GM10266 (cell line): ENCODE measurements around the gene RABGEF1.
"Not testable (repeated sequence)": the region's sequence is repeated elsewhere in the genome, so short reads cannot be mapped to it uniquely, and the experiment has no call there.

Experiments used
- DNase-seq: peaks from one replicate; pipeline ENCODE4 v3.0.0; 2012; ENCODE audit errors: extremely low spot score
- CTCF ChIP-seq: IDR thresholded peaks from 2 replicates; pipeline ENCODE4 v1.5.1; 2012; ENCODE audit warnings: mild to moderate bottlenecking, low read depth; ENCODE audit not compliant: control insufficient read depth, insufficient read depth; ENCODE audit errors: missing control alignments

The RABGEF1 gene

GRCh38 chr7:66790196-66790595, 49.7 kb downstream of the RABGEF1 start:
- TF ChIP-seq CTCF: no peak
- no peak for DNase-seq

GRCh38 chr7:66790725-66791124, 50.2 kb downstream of the RABGEF1 start:
- no peak for DNase-seq
- no peak for TF ChIP-seq CTCF

- no peak for TF ChIP-seq CTCF
- DNase-seq: no peak
Observed at GRCh38 chr7:66800591-66800990, 60.1 kb downstream of the RABGEF1 start.

- TF ChIP-seq CTCF: no peak
- no peak for DNase-seq
Observed at GRCh38 chr7:66804001-66804400, 63.5 kb downstream of the RABGEF1 start.

- no peak for TF ChIP-seq CTCF
- no peak for DNase-seq
Observed at GRCh38 chr7:66807736-66808135, 67.2 kb downstream of the RABGEF1 start.

- TF ChIP-seq CTCF: no peak
- DNase-seq: no peak
Observed at GRCh38 chr7:66810716-66811115, 70.2 kb downstream of the RABGEF1 start.

GRCh38 chr7:66815186-66815875, 74.8 kb downstream of the RABGEF1 start:
- not testable (repeated sequence) for DNase-seq

GRCh38 chr7:66815951-66816350, 75.4 kb downstream of the RABGEF1 start:
- TF ChIP-seq CTCF: no peak
- no peak for DNase-seq

GRCh38 chr7:66816658-66817057, 76.1 kb downstream of the RABGEF1 start:
- DNase-seq: not testable (repeated sequence)

- not testable (repeated sequence) for DNase-seq
Observed at GRCh38 chr7:66817208-66817795, 76.8 kb downstream of the RABGEF1 start.

- DNase-seq: not testable (repeated sequence)
Observed at GRCh38 chr7:66817956-66818355, 77.4 kb downstream of the RABGEF1 start.
